DMS114 treated with DMSO at 0.1 percent for 48 hours (cell line): Measurements from ENCODE around the gene MTF1.
"Not testable (repeated sequence)": the region's sequence is repeated elsewhere in the genome, so short reads cannot be mapped to it uniquely, and the experiment has no call there.

ENCODE experiments used
- DNase-seq: peaks from one replicate; lab custom pipeline; 2025; ENCODE audit not compliant: unreplicated experiment; lab: John Stamatoyannopoulos, UW

The MTF1 gene

GRCh38 chr1:37859507-37860345 lies at the start of gene MTF1:
MTF1 (minus strand) TSS chr1:37859592; CDS start chr1:37857658, 1,934 bp downstream.
- peak; percentile 96 for DNase-seq

- not testable (repeated sequence) for DNase-seq
These were observed 49.1 kb upstream of the MTF1 start for GRCh38 chr1:37908531-37908930.

GRCh38 chr1:37907416-37908125 lies 48.2 kb upstream of the MTF1 start:
- DNase-seq, result not testable (repeated sequence)

- DNase-seq, result not testable (repeated sequence)
These were observed 47.2 kb upstream of the MTF1 start for GRCh38 chr1:37906591-37906990.

- no peak for DNase-seq
These were observed 46.3 kb upstream of the MTF1 start for GRCh38 chr1:37905727-37906126.

- DNase-seq, result not testable (repeated sequence)
These were observed 44.5 kb upstream of the MTF1 start for GRCh38 chr1:37903921-37904320.

GRCh38 chr1:37902983-37903382 lies 43.6 kb upstream of the MTF1 start:
- DNase-seq, result no peak

GRCh38 chr1:37901893-37902225 lies 42.5 kb upstream of the MTF1 start:
- no peak for DNase-seq

GRCh38 chr1:37901191-37901892 lies 42.0 kb upstream of the MTF1 start:
- DNase-seq, result no peak

- not testable (repeated sequence) for DNase-seq
These were observed 38.2 kb upstream of the MTF1 start for GRCh38 chr1:37897563-37897962.

GRCh38 chr1:37893673-37894072 lies 34.3 kb upstream of the MTF1 start:
- DNase-seq, result no peak

- DNase-seq, result no peak
These were observed 33.0 kb upstream of the MTF1 start for GRCh38 chr1:37892151-37893047.

- peak; percentile 36 for DNase-seq
These were observed 31.1 kb upstream of the MTF1 start for GRCh38 chr1:37890378-37891014.

GRCh38 chr1:37888022-37888700 lies 28.8 kb upstream of the MTF1 start:
- DNase-seq, result no peak

GRCh38 chr1:37884145-37884544 lies 24.8 kb upstream of the MTF1 start:
- DNase-seq, result no peak

GRCh38 chr1:37883671-37884070 lies 24.3 kb upstream of the MTF1 start:
- no peak for DNase-seq

- DNase-seq, result no peak
These were observed 20.5 kb upstream of the MTF1 start for GRCh38 chr1:37879865-37880264.

GRCh38 chr1:37878071-37878470 lies 18.7 kb upstream of the MTF1 start:
- DNase-seq, result no peak

GRCh38 chr1:37875833-37876232 lies 16.4 kb upstream of the MTF1 start:
- peak; percentile 31 for DNase-seq

GRCh38 chr1:37872692-37873091 lies 13.3 kb upstream of the MTF1 start:
- DNase-seq, result no peak
